HG02798 (cell line): ENCODE results near the gene CTNNA1.

Experiments
- ATAC-seq: cut with Tn5 transposase; IDR thresholded peaks from one replicate; pipeline ENCODE4 v1.9.1; 2021; ENCODE audit warnings: mild to moderate bottlenecking; ENCODE audit not compliant: unreplicated experiment, poor library complexity

CTNNA1 gene

DNA sequence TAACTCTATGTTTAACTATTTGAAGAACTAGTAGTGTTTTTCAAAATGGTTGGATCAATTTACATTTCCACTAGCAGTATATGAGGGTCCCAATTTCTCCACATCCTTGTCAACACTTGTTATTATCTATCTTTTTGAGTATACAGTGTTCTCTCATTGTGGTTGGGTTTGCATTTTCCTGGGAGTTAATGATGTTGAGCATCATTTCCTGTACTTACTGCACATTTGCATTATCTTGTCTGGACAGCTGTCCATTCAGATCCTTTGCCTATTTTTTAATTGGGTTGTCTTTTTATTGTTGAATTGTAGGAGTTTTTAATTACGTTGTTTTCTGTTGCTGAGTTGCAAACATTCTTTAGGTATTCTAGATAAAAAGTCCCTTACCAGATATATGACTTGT is 225.4 kb downstream of the CTNNA1 start:
- ATAC-seq = no peak

GRCh38 chr5:138979684-138980280 is 226.6 kb downstream of the CTNNA1 start:
- ATAC-seq = no peak

- ATAC-seq = no peak
These were observed 227.2 kb downstream of the CTNNA1 start for GRCh38 chr5:138980441-138980840.

DNA sequence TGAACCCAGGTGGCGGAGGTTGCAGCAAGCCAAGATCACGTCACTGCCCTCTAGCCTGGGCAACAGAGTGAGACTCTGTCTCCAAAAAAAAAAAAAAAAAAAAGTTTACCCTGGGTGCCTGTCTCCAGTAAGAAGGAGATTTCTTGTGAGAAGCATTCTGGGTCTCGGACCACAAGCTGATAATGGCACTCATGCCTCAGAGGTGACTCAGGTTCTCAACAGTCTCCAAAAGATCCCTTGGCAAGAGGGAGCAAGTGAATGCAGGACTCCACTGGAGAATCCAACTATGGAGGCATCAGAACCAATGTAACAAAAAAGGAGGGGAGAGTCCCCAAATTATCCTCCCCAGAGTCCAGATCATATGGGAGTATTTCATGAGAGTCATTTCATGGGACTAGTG is 227.9 kb downstream of the CTNNA1 start:
- no peak for ATAC-seq

DNA sequence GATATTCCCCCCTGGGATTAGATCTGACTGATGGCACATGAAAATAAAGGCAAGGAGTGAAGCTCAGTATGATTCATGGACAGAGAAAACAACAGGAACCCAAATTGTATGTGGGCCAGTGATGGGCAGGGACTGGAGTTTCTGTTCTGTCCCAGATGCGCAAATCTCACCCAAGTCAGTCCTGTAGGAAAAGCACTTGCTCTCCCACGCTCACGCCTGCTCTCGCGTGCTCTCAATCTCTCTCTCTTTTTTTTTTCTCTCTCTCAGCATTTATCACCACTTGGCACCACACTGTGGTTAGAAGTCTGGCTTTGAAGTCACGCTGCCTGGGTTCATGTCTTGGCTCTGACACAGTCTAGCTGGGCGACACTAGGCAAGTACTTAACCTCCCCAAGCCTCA is 228.4 kb downstream of the CTNNA1 start:
- no peak for ATAC-seq

DNA sequence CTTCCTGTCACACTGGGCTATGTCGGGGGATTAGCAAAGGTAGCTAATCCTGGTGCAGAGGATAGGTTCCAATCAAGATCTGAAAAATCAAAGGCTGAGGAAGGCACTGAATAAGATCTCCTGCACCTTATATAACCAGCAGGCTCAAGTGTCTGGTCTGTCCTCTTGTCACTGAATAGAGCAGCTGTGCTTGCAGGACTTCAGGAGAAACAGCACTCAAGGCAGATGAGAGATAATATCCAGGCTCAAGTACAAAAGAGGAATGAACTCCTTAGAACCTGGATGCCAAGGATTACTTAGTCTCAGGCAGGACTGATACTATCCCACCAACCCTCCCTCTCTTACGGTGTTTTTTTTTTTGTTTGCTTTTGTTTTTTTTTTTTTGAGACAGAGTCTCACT is 230.8 kb downstream of the CTNNA1 start:
- ATAC-seq = no peak
